GM18861 (cell line): ENCODE results near the gene KANK4.
"Not testable (repeated sequence)": the region's sequence is repeated elsewhere in the genome, so short reads cannot be mapped to it uniquely, and the experiment has no call there.

Source experiments
- ATAC-seq: cut with Tn5 transposase; IDR thresholded peaks from one replicate; pipeline ENCODE4 v1.9.1; 2021; ENCODE audit not compliant: unreplicated experiment

KANK4 gene

DNA sequence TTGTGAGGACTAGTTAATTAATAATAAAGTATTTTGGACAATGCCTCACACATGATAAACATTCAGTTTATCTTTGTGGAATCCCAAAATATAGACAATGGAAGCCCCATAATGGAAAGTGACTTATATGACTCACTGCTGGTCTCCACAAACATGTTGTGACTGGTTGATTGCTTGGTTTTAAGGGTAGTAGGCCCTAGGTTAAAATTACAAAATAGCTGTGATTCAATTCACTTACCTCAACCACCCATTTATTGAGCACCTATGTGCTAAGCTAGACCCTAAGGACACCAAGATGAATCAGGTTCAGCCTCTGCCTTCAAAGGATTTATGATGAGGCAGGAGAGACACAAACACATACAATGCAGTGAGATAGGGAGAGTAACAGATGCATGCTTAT is 42.4 kb downstream of the KANK4 start:
- ATAC-seq, result no peak

DNA sequence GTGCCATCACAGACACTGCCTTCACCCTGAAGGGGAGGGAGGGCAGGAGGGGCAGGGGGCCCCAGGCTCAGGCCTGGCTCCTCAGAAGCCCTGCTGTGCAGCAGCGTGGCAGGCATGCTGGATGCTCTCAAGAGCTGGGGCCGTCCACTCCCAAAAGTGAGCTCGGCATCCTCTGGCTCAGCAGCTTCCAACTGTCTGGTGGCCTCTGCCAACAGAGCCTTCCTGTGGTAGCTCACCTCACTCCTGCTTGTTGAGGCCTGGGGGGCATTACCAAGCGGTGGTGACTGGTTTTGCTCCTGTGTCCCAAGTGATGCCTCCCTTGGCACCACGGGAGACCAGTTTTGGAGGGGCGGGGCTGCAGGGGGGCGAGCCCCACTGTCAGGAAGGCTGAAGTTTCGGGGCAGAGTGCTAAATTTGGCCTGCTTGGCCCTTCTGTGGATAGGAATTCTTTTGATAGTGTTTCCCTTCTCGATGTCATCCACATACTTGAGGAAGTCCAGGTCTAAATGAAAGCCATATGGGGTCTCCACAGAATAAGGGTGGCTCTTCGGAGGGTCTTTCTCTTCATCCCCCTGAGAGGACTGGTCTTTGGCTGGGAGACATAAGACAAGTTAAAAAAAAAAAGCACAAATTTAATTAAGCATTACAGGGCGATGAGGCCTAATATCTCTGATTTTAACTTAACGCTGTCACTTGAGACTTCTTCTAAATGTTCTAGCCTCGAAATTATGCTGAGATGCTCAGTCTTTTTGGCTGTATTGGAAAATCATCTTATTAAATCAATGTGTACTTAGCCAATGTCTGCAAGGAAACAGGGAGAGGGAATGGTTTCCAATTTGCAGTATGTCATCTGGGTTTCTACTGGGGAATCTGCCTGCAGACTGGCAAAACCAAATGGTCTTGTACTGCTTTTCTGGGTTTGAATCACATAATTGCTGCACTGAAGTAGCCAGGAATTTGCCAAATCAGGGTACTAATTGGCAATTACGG is 44.4 kb downstream of the KANK4 start:
- ATAC-seq, result no peak

DNA sequence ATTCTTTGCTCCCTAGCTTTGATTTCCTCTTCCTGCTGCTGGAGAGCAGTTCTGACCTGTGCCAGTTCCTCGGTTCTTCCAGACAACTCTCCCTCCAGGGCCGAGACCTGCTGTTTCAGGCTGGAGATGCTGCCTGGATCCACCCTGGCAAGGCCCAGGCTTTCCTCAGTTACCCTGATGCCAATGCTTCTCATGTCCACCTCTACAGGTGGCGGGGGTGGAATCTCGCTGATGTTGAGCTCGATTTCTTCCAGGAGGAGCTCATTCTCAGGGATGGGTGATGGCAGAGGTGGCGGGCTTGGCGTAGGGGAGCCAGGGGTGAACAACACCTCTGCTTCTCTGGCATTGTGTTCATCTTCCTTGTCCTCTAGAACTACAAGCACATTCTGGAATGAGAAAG is 45.3 kb downstream of the KANK4 start:
- no peak for ATAC-seq

DNA sequence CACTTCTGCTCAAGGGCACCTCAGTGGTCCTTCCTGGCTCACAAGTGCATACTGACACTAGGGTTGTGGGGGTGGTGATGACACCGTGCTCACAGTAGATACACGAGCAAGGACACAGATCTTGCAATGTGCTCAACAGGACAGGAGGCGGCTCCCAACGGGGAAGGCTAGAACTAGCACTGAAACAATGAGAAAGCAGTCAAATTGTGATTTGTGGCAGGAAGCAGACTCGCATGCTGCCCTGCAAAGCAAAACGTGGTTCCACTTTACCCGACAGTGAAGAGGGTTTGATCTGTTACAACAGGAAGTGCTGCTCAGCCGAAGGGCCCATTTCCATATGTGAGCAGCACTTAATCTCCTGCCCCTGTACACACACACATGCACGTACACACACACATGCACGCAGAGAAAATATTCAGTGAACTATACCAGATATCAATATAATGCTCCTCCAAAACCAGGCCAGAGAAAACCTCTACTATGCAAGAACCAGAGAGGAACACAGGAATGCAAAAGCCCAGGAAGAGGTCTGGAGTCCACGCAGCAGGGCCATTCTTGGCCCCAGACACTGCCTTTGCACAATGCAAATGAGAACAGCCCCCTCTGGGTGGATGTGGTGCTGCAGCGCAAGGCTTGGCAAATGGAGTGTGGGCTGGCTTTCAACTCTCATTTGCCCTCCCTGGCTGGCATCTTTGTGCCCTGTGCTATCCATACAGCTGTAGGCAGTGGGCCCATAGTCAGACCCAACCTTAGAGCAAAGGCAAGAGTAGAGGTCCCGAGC is 47.1 kb downstream of the KANK4 start:
- ATAC-seq, result peak; percentile 95

DNA sequence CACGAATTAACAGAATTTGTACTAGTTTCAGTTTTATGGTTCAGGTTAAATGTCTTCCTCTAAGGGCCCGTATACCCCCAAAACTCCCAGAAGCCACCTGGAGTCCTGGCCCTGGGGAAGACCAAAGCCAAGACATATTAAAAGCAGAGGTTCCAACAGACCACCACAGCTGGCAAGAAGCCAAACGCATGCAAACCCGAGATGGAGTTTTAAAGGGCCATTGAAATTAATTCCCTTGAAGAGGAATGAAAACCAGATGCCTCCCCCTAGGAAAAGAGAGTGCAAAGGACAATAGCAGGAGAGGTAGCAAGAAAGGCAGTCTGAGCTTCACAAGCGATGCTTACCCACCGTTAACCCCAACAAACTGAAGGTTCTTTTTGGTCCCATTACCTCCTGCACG is 48.1 kb downstream of the KANK4 start:
- no peak for ATAC-seq

DNA sequence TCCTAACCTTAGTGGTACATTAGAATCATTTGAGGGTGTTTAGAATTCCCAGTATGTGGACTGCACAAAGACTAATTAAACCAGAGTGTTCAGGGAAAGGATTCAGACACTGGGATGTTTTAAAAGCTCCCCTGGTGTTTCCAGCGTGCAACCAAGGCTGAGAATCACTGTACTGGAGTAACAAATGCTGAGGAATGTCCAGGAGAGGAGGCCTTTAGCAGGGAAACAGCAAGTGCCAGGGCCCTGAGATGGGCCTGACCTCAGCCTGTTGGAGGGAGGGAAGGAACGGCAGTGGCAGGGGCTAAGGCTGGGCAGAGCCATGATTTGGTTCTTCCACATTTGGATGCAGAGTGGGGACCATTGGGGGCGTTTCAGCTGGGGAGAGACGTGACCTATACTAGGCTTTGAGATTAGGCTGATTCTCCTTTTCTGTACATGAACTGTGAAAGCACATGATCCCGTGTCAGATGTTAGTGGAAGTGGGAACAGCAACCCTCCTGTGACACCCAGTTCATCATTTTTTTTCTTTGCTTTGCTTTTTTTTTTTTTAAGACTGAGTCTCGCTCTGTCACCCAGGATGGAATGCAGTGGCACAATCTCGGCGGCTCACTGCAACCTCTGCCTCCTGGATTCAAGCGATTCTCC is 49.3 kb downstream of the KANK4 start:
- ATAC-seq, result no peak

DNA sequence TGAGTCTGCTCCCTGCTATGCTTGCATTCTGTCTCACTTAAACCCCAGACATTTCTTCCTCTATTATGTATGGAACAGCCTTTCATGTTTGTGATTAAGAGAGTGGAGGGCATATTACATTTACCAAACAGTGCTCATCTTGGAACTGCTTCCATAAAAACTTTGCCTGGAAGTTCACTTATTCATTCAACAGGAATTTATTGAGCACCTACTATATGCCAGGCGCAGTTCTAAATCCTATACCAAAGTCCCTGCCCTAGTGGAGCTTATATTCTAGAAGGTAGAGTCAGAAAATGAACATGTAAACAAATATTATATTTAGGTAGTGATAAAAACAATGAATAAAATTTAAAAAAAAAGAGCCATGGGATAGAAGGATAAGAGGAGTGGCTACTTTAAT is 49.8 kb downstream of the KANK4 start:
- ATAC-seq, result no peak

DNA sequence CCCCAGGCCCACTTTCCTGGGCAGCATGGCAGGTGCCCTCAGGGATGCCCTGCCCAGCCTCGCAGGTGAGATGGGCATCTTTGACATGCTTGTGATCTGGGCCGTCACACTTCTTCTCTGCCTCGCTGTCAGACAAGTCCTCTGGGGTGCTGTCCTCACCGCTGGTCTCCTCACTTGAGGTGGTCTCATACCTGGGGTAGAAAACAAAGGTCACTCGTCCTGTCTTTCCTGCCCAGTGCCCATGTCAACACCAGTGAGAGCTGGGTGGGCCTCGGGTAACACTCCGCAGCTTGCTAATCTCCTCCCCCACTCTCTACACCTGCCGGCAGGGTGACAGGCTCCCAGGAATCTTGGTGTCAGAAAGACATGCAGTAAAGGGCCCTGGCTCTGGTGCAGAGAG is 50.9 kb downstream of the KANK4 start:
- ATAC-seq, result no peak

DNA sequence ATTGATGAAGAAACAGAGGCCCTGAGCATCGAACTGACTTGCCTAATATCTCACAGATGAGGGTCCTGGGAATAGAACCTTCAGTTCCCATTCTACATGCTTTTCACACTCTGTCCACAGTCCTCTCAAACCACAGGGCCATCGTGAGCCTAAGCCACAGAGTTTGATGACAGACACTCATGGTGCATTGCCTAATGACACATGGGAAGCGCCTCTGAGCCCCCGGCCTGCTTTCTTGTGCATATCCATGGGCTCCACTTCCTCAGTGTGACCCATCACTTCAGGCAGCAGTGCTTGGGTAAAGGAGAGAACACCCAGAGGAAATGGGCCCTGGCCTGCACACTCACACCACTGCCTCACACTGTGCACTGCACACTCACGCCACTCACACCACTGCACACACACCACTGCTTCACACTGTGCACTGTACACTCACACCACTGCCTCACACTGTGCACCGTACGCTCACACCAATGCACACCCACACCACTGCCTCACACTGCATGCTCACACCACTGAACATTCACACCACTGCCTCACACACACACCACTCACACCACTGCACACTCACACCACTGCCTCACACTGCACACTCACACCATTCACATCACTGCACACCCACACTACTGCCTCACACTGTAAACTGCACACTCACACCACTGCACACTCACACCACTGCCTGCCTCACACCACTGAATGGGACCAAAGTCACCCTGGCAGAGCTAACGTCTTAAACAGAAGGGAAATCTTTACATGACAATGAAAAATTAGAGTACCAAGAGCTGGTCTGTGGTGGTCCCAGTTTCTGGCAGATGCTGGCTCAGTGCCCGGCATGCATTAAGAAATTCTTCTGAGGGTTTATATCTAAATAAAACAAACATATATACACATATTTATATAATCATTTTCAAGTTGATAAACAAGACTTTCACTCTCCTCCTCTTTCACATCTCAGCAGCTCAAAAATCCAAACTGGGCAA is 53.0 kb downstream of the KANK4 start:
- ATAC-seq, result no peak

DNA sequence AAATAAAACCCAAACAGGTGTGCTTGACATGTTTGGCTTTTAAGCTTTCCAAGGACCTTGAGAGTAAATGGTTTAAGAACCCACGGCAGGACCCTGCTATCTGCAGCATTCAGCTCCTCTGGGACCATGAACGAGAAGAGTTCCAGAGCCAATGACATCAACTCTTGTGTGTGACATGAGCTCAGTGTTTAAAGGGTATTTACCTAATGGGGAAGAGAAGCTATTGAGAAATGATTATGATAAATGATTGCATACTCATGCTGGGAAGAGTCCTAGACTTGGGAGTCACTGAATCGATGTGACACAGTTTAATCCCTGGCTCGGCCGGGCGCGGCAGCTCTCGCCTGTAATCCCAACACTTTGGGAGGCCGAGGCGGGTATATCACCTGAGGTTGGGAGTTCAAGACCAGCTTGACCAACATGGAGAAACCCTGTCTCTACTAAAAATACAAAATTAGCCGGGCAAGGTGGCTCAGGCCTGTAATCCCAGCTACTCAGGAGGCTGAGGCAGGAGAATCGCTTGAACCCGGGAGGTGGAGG is 55.4 kb downstream of the KANK4 start:
- no peak for ATAC-seq

DNA sequence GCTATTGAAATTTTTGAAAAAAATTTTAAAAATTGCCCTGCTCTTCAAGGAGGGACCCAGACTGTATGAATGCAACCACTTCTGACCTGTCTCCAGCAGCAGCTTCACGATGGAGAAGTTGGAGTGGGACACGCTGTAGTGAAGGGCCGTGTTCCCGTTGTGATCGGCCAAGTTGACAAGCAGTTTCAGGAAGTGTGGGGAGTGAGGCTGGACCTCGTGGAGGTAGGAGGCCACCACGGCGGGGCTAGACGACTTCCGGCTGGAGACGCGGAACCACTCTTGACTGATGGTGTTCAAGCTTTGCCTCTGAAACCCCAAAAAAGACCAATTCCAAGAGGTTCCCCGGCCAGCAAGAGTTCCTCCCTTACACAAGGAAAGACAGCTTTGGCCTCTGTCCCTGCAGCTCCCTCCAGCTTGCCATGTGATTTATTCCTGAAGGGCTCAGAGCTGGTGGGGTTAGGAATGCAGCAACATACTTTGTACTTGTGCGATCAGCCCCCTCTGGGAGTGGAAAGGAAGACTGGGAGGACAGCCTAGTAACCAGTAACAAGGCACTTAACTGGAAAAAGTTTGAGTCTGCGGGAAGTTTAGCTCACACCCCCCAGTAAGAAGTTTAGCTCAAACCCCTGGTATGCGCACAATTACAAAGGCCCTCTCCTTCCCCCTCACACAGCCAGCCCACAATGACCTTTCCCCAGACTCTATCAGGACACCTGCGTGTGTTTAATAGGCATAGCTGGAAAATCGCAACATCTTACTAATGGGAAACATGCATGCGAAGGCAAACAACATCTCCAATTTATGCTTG is 56.0 kb downstream of the KANK4 start:
- ATAC-seq, result no peak

DNA sequence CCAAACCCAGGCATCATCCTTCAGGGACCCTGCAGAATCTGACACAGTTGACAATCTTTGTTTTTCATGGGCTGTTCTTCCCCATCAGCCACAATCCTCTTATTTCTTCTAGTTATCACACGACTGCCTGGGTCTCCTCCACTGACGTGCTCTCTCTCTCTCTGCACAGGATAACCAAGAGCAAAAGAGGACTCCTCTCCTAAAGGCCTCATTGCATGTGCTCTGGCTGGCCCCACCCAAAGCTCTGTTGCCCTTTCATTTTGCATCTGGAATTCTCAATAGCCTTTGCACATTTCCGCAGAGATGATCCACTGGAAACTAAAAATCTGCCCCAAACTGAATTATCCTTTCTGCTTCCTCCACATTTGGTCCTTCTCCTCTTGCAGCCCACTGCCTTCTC is 58.5 kb downstream of the KANK4 start:
- ATAC-seq, result no peak

DNA sequence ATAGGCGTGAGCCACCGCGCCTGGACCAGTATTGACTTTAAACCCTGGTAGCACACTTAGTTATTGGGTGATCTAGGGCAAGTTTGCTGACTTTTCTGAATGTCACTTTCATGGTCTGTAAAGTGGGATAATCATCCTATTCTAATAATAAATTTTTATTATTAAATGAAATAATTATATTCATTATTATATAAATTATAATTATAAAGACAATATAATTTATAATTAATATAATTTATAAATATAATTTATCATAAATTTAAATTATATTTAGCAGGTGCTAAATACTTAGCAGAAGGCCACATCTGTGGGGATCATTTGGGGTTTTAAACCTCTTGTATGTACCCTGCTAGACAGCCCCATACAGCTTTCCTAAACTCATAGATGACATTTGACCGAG is 59.7 kb downstream of the KANK4 start:
- ATAC-seq, result no peak

DNA sequence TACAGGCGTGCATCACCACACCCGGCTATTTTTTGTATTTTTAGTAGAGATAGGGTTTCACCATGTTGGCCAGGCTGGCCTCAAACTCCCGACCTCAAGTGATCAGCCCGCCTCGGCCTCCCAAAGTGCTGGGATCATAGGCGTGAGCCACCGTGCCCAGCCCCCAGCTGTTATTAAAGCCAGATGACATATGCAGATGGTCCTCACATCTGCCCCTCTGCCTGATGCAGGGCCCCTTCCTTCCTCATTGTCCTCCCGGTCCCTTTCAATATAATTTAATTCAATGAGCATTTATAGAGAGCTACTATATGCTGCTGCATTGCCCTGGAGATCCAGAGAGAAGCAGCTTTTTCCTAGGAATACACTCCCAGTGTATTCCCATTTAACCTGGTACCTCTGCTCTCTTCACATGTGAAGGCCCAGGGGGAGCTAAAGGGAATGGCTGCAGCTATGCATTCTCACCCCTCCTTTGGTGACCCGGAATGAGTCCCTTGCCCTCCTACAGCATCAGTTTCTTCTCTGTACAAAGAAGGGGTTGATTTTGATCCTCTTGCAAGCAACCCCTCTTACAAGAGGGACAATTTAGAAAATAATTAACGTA is 69.0 kb downstream of the KANK4 start:
- ATAC-seq, result no peak

DNA sequence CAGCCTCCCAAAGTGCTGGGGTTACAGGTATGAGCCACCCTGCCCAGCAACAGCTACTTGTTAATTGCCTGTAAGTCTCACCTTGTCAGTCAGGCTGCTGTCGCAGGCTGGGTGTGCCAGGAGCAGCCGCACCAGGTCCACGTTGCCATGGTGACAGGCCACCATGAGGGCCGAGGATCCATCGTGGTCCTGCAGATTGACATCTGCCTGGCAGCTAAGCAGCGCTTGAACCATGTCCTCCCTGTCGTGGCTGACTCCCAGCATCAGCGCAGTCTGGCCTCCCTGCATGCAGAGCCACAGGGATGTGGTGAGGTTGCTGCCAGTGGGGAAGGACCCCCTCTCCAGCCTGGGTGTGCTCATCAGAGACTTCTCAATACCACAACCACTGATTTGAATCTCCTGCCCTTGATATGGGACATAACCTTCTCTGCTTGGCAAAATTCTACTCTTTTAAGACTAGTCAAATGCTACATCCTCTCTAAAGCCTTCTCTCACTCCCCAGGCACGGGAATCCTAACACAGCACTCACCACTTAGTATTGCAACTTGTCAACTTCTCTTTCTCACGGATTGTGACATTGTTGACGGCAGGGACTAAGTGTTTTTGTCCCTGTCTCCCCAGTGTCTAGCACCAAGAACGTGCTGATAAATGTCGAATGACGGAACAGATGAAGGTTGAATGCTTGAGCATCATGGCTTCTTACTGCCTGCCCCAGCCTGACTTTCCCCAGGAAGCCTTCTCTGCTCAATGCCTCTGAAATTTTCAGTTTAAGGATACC is 71.7 kb downstream of the KANK4 start:
- ATAC-seq, result no peak

DNA sequence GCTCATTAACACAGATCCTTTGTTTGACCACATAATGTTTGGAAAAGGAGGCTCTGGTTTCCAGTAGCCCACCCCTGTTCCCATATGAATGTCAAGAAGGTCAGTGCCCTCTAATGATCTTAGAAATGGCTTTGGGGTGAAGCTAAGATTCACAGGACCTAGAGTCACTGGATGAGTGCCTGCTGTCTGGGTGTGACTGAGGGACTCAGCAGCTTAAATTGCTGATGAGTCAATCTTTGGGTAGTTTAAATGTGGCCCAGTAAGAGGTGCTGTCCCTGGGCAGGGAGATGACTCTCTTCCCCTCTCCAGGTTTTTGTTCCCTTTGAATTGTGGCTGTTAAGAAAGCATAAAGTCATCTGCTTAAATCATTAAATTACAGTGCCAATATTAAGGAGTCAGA is 74.0 kb downstream of the KANK4 start:
- no peak for ATAC-seq

DNA sequence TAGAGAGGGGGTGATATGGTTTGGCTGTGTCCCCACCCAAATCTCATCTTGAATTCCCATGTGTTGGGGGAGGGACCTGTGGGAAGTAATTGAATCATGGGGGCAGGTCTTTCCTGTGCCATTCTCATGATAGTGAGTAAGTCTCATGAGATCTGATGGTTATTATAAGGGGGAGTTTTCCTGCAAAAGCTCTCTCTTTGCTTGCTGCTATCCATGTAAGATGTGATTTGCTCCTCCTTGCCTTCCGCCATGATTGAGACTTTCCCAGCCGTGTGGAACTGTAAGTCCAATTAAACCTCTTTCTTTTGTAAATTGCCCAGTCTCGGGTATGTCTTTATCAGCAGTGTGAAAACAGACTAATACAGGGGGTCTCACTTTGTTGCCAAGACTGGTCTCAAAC is 74.9 kb downstream of the KANK4 start:
- ATAC-seq, result not testable (repeated sequence)
